HG02571 (cell line): ENCODE results near the gene MYH9.

ENCODE experiments used
- ATAC-seq: cut with Tn5 transposase; IDR thresholded peaks from one replicate; pipeline ENCODE4 v1.9.1; 2021; ENCODE audit warnings: mild to moderate bottlenecking, moderate library complexity; ENCODE audit not compliant: unreplicated experiment

Gene MYH9

GRCh38 chr22:36369004-36369921 lies 18.5 kb downstream of the MYH9 start:
- no peak for ATAC-seq

- no peak for ATAC-seq
Measured at GRCh38 chr22:36368359-36368983, 19.3 kb downstream of the MYH9 start.

- ATAC-seq, result no peak
Measured at GRCh38 chr22:36367479-36367878, 20.3 kb downstream of the MYH9 start.

- no peak for ATAC-seq
Measured at GRCh38 chr22:36367066-36367465, 20.7 kb downstream of the MYH9 start.

GRCh38 chr22:36366291-36366708 lies 21.5 kb downstream of the MYH9 start:
- ATAC-seq, result no peak

- peak; percentile 54 for ATAC-seq
Measured at GRCh38 chr22:36365020-36365411, 22.8 kb downstream of the MYH9 start.

- ATAC-seq, result no peak
Measured at GRCh38 chr22:36364255-36365019, 23.3 kb downstream of the MYH9 start.

GRCh38 chr22:36363349-36363981 lies 24.3 kb downstream of the MYH9 start:
- no peak for ATAC-seq

GRCh38 chr22:36362932-36363331 lies 24.8 kb downstream of the MYH9 start:
- no peak for ATAC-seq

GRCh38 chr22:36362075-36362474 lies 25.7 kb downstream of the MYH9 start:
- ATAC-seq, result no peak

GRCh38 chr22:36360871-36361383 lies 26.8 kb downstream of the MYH9 start:
- ATAC-seq, result no peak

GRCh38 chr22:36360011-36360410 lies 27.8 kb downstream of the MYH9 start:
- ATAC-seq, result no peak

GRCh38 chr22:36359470-36359996 lies 28.2 kb downstream of the MYH9 start:
- ATAC-seq, result no peak

- ATAC-seq, result no peak
Measured at GRCh38 chr22:36358533-36359469, 29.0 kb downstream of the MYH9 start.

- ATAC-seq, result no peak
Measured at GRCh38 chr22:36356708-36357624, 30.8 kb downstream of the MYH9 start.

GRCh38 chr22:36355894-36356293 lies 31.9 kb downstream of the MYH9 start:
- ATAC-seq, result no peak

GRCh38 chr22:36355362-36355761 lies 32.4 kb downstream of the MYH9 start:
- ATAC-seq, result no peak

GRCh38 chr22:36352803-36353507 lies 34.8 kb downstream of the MYH9 start:
- no peak for ATAC-seq
